Fibroblast of skin of back (primary cell): ENCODE data around the gene ZNF630.
"Not testable (repeated sequence)": the region's sequence is repeated elsewhere in the genome, so short reads cannot be mapped to it uniquely, and the experiment has no call there.

Experiments used
- DNase-seq: peaks from one replicate; pipeline ENCODE4 v3.0.0-alpha.2; 2013

ZNF630 gene

DNA sequence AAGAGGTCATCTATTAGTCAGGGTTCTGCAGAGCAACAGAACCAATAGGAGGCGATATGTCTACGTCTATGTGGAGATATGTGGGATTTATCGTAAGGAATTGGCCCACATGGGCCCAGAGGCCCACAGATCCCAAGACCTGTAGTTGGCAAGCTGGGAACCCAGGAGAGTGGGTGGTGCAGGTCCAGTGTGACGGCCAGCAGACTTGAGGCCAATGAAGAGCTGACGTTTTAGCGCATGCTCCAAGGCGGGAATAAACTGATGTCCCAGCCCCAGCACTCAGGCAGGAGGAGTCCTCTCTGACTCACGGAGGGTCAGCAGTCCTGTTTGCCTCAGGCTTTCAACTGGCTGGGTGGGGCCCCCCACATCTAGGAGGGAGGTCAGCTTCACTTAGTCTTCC lies 43.3 kb downstream of the ZNF630 start:
- no peak for DNase-seq

GRCh38 chrX:48027545-48027944 lies 43.9 kb downstream of the ZNF630 start:
- DNase-seq = not testable (repeated sequence)

DNA sequence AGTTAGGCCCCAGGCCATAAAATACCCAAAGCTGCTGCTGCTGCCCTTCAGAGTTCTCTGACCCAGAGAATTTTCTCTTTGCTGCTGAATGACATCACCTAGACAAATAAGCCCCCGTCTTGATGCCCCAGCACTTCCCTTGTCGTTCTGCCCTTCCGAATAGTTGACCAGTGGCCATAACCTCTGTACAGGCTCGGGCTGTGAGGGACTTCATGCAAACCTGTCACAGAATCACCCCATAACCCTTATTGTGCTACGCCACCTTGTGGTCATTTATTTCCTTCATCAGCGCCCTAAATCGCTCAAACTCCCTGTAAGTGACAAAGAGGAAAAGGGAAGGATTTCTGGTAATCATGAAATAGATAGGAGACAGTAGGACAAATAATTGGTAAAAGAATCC lies 45.9 kb downstream of the ZNF630 start:
- DNase-seq = peak; percentile 53

DNA sequence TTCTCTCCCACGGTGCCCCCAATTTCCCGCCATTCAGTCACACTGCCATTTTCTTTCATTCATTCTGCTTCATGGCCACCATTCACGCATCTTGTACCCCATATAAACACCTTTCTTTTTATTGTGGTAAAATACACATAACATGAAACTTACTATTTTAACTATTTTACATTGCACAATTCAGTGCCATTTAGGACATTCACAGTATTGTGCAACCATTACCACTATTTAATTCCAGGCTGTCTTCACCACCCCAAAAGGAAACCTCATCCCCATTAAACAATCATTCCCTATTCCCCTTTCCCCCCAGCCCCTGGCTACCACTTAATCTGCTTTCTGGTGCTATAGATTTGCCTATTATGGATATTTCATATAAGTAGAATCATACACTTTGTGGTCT lies 48.7 kb downstream of the ZNF630 start:
- no peak for DNase-seq

DNA sequence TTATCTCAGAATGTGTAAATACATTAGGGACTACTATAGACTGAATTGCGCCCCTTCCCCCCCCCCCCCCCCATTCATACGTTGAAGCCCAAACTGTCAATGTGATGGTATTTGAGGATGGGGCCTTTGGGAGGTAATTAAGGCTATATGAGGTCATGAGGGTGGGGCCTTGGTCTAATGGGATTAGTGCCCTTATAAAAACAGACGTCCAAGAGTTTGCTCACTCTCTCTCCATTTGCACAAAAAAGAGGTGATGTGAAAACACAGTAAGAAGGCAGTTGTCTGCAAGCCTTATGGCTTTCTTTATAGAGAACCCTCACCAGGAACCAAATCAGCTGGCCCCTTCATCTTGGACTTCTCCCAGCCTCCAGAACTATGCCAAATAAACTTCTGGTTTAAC lies 49.3 kb downstream of the ZNF630 start:
- DNase-seq = no peak

GRCh38 chrX:48021026-48021900 lies 50.2 kb downstream of the ZNF630 start:
- peak; percentile 80 for DNase-seq

- not testable (repeated sequence) for DNase-seq
Measured at GRCh38 chrX:48020472-48020871, 51.0 kb downstream of the ZNF630 start.

GRCh38 chrX:48019892-48020291 lies 51.5 kb downstream of the ZNF630 start:
- DNase-seq = not testable (repeated sequence)

DNA sequence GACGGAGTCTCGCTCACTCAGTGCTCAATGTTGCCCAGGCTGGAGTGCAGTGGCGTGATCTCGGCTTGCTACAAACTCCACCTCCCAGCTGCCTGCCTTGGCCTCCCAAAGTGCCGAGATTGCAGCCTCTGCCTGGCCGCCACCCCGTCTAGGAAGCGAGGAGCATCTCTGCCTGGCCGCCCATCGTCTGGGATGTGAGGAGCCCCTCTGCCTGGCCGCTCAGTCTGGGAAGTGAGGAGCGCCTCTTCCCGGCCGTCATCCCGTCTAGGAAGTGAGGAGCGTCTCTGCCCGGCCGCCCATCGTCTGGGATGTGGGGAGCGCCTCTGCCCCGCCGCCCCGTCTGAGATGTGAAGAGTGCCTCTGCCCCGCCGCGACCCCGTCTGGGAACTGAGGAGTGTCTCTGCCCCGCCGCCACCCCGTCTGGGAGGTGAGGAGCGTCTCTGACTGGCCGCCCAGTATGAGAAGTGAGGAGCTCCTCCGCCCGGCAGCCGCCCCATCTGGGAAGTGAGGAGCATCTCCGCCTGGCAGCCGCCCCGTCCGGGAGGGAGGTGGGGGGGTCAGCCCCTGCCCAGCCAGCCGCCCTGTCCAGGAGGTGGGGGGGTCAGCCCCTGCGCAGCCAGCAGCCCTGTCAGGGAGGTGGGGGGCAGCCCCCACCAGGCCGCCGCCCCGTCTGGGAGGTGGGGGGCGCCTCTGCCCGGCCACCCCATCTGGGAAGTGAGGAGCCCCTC lies 54.7 kb downstream of the ZNF630 start:
- not testable (repeated sequence) for DNase-seq

GRCh38 chrX:48009445-48009960 lies 61.9 kb downstream of the ZNF630 start:
- not testable (repeated sequence) for DNase-seq
